ENCODE results near the gene ACSL1.

ACSL1 gene

DNA sequence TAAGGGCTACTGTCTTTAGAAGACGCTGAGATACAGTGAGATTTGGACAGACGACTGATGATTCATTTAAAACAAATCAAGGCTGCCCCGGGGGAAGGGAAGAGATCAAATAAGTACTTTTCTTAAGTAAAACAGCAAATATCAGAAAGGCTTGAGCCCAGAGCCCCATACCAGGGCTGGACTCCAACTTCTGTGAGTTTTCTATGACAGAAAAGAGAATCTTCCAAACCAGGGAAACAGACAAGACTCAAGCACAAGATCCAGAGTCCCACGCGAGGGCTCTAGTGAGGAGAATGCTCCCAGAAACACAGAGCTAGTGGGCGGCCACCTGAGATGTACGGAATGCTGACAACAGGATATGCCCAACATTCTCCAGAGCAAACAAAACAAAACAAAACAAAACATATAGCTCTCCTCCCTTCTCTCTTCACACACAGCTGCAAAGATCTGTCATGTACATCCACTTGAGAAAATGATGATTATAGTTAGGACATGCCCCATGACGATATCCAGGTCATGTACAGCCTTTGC, 13.1 kb downstream of the ACSL1 start:
- no peak for DNase-seq (ENCODE audit: extremely low read depth in 1 of 2, low read depth in 1 of 2)

DNA sequence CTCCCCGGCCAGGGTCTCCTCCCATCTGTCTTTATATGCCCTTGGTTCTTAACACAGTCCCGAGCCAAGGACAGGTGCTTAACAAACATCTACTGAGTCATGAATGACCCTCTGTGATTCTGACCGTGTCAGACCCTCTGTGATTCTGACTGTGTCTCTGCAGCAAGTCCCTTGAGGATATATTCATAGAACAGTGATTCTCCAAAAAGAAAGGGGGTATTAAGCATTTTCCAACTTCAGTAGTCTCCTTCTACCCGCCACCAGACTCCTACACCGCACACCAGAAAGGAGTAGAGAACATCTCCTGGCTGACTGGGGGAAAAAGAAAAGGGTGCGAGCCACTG, 13.6 kb downstream of the ACSL1 start:
- no peak for DNase-seq (ENCODE audit: extremely low read depth in 1 of 2, low read depth in 1 of 2)

DNA sequence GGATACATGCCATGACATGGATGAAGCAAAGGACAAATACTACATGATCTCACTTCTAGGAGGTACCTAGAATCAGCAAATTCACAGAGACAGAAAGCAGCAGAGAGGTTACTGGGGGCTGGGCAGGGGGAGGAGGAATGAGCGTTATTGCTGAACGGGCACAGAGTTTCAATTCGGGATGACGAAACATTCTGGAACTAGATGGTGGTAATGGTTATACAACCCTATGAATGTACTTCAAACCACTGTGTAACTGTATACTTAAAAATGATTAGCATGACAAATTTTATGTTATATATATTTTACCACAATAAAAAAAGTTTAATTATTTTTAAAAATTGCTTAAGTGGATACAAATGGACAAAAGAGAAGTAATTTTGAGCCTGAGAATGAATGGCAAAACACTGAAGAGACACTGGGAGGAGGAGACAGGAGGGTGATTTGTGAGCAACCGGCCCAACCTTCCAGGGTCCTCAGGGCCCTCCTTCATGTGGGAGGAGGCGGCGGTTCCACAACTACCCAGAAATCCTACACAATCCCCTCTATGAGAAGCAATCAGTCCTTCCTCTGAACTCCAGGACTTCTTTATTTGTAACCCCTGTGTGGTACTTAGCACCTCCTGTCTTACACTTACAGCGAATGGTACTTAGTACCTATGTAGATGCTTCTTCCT, 14.1 kb downstream of the ACSL1 start:
- no peak for DNase-seq (ENCODE audit: extremely low read depth in 1 of 2, low read depth in 1 of 2)

DNA sequence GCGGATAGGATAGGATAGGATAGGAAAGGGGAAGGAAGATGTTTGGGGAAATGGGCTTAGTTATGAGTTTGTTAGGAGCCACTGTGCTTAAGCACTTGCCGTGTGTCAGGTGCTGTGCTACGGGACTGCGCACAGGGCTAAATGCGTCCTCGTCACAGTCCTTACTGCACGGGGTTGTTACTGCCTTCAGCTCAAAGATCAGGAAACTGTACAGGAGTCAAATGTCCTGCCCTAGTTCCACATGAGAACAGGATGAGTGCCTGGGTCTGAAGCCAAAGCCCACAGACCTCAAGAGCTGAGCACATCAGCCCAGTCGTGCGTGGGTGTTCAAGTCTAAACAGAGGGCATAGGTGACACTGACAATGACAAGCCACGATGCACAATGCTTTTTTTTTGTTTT, 15.0 kb downstream of the ACSL1 start:
- DNase-seq (ENCODE audit: extremely low read depth in 1 of 2, low read depth in 1 of 2): no peak

DNA sequence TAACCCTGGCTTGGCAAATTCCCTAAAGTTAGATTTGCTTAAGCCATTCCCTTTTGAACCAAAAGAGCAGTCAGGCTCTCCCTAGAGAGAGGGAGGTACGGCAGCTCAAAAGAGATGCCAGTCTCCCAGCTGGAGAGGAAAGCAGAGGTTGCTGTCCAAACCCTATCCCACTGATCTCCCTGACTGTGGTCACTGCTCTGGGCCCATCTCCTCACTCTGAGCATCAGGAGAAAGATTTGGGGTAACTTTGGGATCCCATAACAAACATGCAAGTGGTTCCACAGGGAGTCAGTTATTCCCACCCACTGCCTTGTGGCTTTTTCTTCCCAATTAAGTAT, 17.1 kb downstream of the ACSL1 start:
- no peak for DNase-seq (ENCODE audit: extremely low read depth in 1 of 2, low read depth in 1 of 2)

DNA sequence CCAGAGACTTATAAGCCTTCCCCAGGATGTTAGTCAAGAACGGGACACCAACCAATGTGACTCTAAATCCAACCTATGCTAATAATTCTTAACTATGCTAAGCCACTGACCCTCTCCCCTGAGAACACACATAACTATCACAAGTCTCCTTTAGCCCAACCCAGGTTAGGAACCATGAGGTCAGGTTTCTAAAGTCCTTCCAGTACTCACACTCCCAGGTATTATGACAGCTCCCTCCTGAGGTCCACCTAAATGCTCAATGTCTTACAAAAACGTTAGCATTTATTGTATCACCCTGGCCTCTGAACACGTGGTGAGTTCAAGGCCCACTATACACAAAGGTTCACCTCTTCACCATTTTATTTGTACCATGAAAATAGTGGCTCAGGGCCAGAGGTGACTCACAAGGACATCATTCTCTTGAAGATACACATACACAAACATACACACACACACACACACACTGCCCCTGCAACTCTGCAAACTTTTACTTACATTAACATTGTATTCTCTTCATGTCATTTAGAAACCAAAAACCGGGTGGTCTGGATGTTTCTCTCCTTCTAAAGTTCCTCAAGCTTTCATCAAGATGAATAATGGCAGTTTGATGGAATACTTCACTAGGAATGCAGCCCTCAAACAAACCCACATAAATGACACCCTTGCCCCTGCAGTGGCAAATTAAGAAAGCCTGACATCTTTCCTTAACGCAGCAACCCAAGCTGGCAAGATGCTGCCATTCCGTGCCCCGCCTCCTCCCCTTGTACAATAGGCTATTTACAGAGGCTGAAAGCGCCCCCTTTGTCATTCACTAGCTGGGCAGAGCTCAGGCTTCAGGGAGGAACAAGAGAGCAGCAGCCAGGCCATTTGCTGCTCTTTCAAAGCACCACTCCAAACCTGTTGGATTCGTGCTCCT, 17.7 kb downstream of the ACSL1 start:
- no peak for DNase-seq (ENCODE audit: extremely low read depth in 1 of 2, low read depth in 1 of 2)

DNA sequence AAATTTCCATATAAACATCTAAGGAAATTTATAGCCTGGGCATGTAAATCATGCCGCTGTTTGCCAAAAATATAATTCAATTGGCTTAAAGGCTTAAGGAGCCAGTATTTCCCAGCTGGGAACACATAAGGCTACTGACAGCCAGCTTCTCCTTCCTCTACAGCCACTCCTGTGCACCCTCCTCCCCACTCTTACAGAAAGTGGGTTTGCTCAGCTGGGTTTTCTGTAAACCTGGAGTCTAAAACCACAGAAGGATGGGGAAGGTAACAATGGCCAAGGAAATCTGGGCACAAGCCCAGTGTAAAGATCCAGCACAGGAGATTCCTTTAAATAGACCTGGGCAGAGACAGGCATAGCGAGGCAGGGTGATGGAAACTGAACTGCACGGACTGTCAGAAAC, 18.5 kb downstream of the ACSL1 start:
- DNase-seq (ENCODE audit: extremely low read depth in 1 of 2, low read depth in 1 of 2): no peak

DNA sequence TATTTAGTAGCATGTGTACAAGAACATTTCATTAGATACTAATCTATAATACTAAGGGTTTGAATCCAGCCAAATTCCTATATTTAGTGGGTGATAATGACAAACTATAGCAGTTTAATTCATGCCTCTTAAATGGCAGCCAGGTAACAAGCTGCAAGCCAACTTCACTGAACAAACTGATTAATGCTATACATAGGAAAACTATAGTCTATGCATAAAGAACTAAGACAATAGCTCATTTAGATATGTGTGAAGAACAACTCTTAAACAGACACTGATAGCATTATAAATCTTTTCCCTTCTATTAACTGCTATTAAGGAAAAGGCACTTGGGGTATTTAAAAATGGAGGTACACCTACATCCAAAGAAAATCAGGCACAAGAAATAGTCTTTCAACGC, 19.1 kb downstream of the ACSL1 start:
- DNase-seq (ENCODE audit: extremely low read depth in 1 of 2, low read depth in 1 of 2): no peak

DNA sequence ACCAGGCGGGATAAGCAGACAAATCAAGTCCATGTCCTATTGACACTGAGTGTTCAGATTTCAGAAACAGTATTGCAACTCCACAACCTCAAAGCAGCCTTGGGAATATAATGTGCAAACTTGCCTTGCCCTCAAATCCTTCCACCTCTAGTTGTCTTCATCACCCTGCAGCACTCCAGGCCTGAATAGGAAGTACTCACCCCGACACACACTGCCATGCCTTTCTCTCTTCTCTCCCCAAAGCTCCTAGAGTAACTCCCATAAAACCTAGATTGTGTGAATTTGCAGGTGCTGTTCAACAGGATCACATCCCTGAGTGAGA, 19.6 kb downstream of the ACSL1 start:
- no peak for DNase-seq (ENCODE audit: extremely low read depth in 1 of 2, low read depth in 1 of 2)

DNA sequence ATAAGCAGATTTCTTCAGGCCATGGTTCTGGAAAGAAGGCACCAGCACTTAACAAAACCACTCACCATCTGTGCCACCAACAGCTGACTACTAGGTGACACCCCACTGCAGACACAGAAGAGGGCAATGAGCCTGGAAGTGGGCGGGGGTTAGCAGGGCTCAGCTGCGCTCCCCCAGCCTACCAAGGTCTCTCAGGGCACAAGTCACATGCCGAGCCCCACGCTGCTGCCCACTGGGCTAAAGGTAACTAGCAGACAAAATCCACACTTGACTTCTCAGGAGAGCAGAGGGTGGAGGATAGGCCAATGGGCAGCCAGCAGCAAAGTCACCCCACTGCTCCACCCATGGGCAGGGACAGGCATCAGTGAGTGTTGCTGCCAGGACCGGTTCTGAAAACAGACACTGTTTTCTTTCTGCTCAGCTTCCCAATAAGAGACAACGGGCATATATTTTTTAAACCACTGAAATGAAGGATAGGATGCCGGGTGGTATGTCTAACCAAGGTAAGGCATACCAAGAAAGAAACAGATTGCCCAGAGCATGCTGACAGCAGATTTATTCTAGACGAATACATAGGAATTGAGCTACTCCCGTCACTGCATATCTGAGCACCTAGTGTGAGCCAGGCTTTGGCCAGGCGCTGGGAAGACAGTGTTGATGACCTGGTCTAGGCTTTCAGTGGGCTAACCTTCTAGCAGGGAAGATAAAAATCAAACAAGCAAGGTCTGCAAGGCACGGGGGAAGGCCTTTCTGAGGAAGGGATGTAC, 20.1 kb downstream of the ACSL1 start:
- no peak for DNase-seq (ENCODE audit: extremely low read depth in 1 of 2, low read depth in 1 of 2)

DNA sequence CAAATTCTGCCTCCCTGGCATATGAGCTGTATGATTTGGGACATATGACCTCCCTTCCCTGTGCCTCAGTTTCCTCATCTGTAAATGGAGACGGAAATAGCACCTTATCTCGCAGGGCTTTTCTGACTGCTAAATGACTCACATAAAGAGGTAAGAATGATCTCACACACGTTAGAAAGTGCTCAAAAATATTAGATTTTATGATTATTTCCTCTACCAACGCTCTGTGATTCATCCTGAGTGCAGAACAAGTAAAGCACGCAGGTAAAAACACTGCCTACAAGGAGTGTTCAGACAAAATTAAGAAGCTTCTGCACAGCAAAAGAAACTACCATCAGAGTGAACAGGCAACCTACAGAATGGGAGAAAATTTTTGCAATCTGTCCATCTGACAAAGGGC, 21.1 kb downstream of the ACSL1 start:
- no peak for DNase-seq (ENCODE audit: extremely low read depth in 1 of 2, low read depth in 1 of 2)

DNA sequence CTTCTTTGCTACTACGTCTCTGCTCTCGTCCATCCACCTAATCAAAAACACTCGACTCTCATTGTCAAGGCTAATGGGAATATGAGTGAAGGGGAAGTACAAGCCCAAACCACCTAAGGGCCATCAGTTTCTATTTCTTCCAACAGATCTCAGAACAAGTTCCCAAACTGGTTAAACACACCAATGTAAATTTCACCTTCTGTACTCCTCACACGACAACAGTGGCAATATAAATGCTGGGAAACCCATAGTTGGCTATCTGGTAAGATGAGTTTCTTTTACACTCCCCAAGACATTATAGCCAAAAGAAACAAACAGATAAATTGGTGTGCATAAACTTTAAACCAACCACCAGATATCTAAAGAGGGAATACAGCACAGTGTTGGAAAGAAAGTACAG, 21.9 kb downstream of the ACSL1 start:
- DNase-seq (ENCODE audit: extremely low read depth in 1 of 2, low read depth in 1 of 2): no peak

DNA sequence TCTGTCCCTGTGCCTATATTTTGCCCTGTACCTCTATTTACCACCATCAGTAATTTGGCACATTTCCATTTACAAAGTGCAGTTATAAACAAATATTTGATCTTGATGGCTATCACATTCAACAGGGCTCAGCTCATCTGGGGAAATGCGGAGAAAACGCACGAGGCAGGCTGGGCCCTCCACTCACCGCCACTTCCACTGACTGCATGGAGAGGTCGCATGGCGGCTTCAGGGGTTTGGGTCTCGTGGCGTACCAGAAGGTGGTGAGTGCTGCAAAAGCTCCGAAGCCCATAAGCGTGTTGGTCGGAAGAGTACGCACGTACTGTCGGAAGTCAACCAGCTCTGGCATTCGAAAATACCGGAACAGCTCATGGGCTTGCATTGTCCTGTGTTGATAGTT, 22.6 kb downstream of the ACSL1 start:
- no peak for DNase-seq (ENCODE audit: extremely low read depth in 1 of 2, low read depth in 1 of 2)

DNA sequence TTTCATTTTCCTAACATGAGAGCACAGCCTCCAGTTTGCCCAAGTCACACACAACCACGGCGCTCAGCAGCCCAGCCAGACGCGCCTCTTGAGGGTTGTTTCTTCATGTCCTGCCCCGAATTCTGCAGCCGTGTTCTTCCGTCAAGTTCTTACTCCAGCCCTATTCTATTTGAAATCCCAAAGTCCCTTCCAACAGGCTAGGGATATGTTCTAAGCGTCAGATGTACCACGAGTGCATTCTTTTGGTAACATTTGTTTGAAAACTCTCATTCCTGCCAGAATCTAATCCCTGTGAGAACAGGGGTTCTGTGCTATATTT, 23.1 kb downstream of the ACSL1 start:
- DNase-seq (ENCODE audit: extremely low read depth in 1 of 2, low read depth in 1 of 2): no peak

DNA sequence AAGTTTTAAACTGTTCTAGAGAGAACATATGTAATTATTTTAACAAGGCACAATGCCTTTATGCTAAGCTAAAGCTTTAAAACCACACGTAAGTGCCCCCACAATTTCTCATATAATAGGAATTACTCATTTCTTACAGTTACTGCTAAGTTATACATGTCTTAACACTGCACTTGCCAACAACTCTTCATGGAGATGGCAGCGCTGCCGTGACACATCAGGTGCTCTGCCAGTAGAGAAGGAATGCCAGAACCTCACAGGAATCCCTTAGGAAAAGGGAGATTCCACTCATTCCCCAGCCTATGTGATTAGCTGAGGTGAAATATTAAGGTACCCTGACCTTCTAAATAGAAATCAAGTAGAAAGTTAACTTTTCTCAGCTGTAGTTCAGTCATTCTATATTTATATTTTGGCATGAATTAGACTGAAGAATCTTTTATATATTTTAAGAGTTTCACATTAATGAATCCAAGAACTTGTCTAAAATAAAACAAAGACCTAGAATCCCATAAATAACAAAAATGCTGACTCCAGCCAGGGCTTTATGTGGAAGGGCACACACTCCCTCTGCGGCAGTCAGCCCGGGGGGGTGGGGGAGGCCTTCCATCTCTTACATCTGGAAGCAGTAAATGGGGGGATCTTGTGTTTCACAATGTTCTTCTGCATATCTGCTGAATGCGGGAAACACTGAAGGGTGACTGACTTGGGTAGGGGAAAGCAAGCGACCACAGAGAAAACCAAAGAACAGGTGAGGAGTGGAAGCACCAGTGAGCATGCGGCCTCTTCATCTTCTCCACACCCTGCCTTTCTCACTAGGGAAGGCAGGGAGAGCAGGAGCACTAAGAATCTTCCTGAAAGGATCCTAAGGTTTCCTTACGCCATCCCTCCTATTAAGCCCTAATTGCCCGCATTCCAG, 23.7 kb downstream of the ACSL1 start:
- DNase-seq (ENCODE audit: extremely low read depth in 1 of 2, low read depth in 1 of 2): no peak

DNA sequence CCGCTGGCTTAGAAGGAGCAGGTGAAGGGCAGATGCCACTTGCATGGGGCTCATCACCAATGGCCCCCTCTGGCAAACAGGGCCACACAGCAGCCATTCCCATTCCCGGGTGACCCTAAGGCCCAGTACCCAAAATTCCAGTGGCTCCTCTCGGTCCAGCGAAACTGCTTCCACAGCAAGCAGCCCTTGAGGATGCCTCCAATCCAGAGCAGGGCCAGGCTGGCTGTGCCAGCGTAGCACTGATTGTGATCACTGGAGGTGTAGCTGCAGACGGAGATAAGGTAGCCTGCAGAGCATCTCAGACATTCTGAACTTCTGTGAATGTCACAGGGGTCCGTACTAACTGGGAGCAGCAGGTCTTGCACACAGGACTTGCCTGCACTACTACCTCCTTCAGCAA, 27.3 kb downstream of the ACSL1 start:
- no peak for DNase-seq (ENCODE audit: extremely low read depth in 1 of 2, low read depth in 1 of 2)

DNA sequence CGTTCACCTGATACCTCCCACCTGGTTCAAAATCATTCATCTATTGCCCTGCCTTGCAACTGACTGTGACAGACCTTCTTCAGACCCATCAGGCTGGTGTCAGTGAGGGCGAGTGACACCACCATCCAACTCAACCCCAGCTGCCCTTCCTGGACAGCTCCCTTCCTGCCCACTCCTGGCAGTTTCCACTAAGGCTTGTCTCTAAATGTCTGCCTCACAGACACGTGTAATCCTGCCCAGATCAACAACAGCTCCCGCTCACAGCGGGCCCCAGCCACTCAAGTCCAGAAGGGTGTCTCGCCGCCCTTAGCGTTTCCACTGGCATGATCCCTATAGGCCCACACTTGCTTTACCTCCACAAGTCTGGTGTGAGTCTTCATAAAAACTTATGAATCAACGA, 28.9 kb downstream of the ACSL1 start:
- DNase-seq (ENCODE audit: extremely low read depth in 1 of 2, low read depth in 1 of 2): no peak

DNA sequence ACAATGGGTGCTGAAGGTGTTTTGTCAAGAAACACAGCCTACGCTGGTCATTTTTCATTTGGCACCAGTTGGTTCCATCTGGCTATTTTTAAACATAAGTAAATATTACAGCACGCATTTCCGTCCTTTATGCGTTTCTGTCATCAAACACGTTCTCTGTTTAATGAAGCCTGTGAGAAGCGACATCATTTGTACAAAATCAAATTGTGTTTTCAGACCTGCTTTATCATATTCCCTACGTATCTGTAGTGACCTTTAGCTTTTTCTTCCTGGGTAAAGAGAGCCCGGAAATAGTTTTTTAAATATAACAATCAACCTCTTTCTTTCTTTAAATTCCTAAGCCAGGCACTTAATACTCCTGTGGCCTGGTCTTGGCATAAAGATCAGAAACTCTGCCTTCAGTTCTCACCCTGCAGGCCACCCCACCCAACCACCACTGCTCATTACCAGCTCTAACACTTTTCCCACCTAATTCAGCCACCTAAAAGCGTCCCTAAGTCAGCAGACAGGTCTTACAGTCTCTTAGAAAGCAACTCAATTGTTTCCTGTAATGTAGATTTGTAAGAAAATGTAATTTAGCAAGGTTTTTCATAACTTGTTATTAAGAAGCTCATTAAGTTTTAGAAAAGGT, 30.4 kb downstream of the ACSL1 start:
- DNase-seq (ENCODE audit: extremely low read depth in 1 of 2, low read depth in 1 of 2): no peak

DNA sequence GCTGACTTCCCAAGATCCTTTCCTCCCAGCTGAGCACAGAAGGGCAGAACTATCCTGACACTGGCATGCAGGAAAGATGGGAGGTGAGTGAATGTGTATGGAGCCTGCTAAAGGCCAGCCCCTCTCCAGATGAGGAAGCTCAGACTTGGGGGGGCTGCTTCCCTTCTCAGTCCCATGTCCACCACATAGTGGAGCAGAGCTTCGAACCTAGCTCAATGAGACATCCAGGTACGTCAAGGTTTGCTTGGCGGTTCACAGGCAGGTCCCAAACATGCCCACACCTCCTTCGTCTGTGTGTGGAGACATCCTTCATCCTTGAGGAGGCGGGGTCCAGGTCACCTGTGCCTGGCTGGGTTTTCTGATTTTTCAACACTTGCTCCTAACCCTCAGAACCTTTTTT, 31.3 kb downstream of the ACSL1 start:
- DNase-seq (ENCODE audit: extremely low read depth in 1 of 2, low read depth in 1 of 2): no peak

DNA sequence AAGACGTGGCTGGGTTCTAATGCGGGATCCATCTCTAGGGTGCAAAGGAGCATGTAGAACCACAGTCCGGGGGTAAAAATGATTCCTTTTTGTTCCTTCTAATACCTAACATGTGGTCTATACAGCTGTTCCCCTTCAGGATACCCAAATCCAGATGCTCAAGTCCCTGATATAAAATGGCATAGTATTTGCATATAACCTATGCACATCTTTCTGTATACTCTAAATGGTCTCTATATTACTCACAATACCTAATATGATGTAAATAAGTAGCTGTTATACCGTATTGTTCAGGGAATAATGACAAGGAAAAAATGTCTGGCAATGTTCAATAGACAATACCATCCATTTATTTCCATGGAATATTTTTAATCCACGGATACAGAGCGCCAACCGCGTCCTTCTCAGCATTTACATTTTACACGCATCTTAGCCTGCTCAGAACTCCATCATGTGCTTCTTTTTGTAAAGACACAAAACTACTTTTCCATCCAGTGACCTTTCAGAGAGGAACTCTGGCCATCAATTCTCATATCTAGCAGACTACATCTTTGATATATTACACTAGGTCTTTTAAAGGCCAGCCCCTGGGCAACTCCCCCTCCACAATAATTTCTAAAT, 31.9 kb downstream of the ACSL1 start:
- DNase-seq (ENCODE audit: extremely low read depth in 1 of 2, low read depth in 1 of 2): no peak
